HepG2 (cell line): ENCODE measurements around the gene TSTD1. TPM values are rescaled to one million over a fixed set of nuclear protein-coding genes. Genes with fewer than 3 reads are reported as not detected.
A peak's percentile ranks its signal among the peaks of the same experiment; 100 is the strongest.

Experiments used
- ARNTL ChIP-seq: sonication (generic); formaldehyde crosslinking; IDR thresholded peaks from 2 replicates; pipeline ENCODE4 v1.4.0; 2020; ENCODE audit warnings: mild to moderate bottlenecking, missing genetic modification reagents
- BORCS8-MEF2B ChIP-seq: sonication (generic); formaldehyde crosslinking; IDR thresholded peaks from 2 replicates; pipeline ENCODE4 v1.8.0; 2022; ENCODE audit warnings: mild to moderate bottlenecking, missing genetic modification reagents
- CREBL2 ChIP-seq: sonication (generic); formaldehyde crosslinking; IDR thresholded peaks from 2 replicates; pipeline ENCODE4 v1.8.1; 2023; ENCODE audit warnings: missing genetic modification reagents, mild to moderate bottlenecking, borderline replicate concordance
- JARID2 ChIP-seq: sonication (generic); formaldehyde crosslinking; IDR thresholded peaks from 2 replicates; pipeline ENCODE4 v1.8.1; 2023; ENCODE audit warnings: missing genetic modification reagents, inconsistent platforms; ENCODE audit not compliant: insufficient replicate concordance
- MTF1 ChIP-seq: sonication (generic); formaldehyde crosslinking; IDR thresholded peaks from 2 replicates; pipeline ENCODE4 v1.5.0; 2020; ENCODE audit warnings: missing genetic modification reagents
- NFYC ChIP-seq: IDR thresholded peaks from 2 replicates; pipeline ENCODE4 v1.6.1; 2016; ENCODE audit warnings: missing genetic modification reagents, missing compliant biosample characterization
- SETDB1 ChIP-seq: sonication (generic); formaldehyde crosslinking; IDR thresholded peaks from 2 replicates; pipeline ENCODE4 v1.5.1; 2020; ENCODE audit warnings: missing genetic modification reagents, mild to moderate bottlenecking, borderline replicate concordance
- SMYD3 ChIP-seq: sonication (generic); formaldehyde crosslinking; IDR thresholded peaks from 2 replicates; pipeline ENCODE4 v1.8.1; 2023; ENCODE audit warnings: mild to moderate bottlenecking, missing genetic modification reagents
- TEAD3 ChIP-seq: optimal IDR thresholded peaks from 2 replicates; pipeline ENCODE3; 2016; ENCODE audit warnings: borderline replicate concordance
- ZBTB26 ChIP-seq: IDR thresholded peaks from 2 replicates; pipeline ENCODE4 v1.6.1; 2016; ENCODE audit warnings: missing compliant biosample characterization, missing genetic modification reagents, borderline replicate concordance
- ZNF670 ChIP-seq: sonication (generic); formaldehyde crosslinking; IDR thresholded peaks from 2 replicates; pipeline ENCODE4 v1.8.0; 2022; ENCODE audit warnings: mild to moderate bottlenecking, missing genetic modification reagents, borderline replicate concordance
- polyA plus RNA-seq, 8 experiments: library from polyadenylated mRNA; depleted of rRNA in 3 of 8; stranded (reverse) in 7 of 8; unstranded in 1 of 8; fragments of >200 nt; fragmentation: Illumina TruSeq in 4 of 8; extraction: Trizol in 4 of 8; gene quantifications; 2 replicates each; pipeline versions ENCODE4 v1.2.1 to v1.2.3, GENCODE V29; 2011 to 2016; ENCODE audit warnings: low read depth in 4 of 8, missing spikeins in 1 of 8, mixed read lengths in 1 of 8; ENCODE audit not compliant: insufficient read depth in 1 of 8
- total RNA-seq, 5 experiments: library from RNA; depleted of rRNA; stranded (reverse); fragments of >200 nt; fragmentation: Illumina TruSeq; extraction: Trizol; gene quantifications; 2 replicates each; pipeline ENCODE4 v1.2.3, GENCODE V29; 2016; ENCODE audit warnings: low read depth in 1 of 5
- TF ChIP-seq, protein P1 (sequence below): IDR thresholded peaks from 2 replicates; pipeline ENCODE4 v1.6.1; 2012; ENCODE audit warnings: low read length, improper control_type of control experiment
- TF ChIP-seq, protein P2 (sequence below): sonication (generic); formaldehyde crosslinking; IDR thresholded peaks from 2 replicates; pipeline ENCODE4 v1.4.0; 2020; ENCODE audit warnings: missing genetic modification reagents

Gene TSTD1
- total and polyA plus RNA-seq, 2 of the 13 experiments (the other 11 are each of a cell fraction or from before 2014, with no cell fraction given): 0.15 to 0.31 TPM

DNA sequence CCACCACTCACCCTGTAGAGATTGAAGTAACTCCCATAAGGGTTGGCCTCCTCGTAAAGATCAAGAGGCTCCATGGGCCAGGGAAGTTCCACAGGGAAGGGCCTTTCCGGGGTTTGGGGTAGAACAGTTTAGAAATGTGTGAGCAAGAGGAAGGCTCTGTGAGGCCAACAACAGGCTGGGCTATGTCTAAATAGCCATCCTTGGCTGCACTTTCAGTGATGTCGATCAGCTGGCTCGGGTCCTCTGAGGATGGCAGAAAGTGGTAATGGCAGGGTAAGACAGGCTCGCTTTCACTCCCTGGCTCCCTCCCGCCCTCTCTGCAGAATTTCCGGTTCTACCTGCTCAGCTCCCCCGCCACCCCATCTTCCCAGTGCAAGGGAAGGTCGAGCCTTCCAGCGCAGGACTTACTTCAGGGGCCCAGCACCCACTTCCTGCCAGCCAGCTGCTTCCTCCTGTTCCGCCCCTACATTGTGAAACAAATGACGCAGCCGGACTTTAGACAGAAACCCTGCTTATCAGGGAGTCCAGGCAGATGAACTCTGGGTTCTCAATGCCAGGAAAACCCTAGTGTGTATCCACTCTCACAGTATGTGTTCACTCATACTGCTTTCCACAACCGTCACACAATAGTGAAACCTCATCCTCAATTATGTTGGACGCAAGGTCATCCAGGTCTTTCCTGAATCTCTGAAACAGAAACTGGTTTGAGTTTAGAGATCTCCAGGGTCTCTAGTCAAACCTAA, 25.1 kb downstream of the TSTD1 start (continued):
- TF ChIP-seq ZBTB26 (CRISPR knock-in tag): peak; percentile 34; the same call in 1 of the 2 replicates
- TF ChIP-seq, protein P1, sequence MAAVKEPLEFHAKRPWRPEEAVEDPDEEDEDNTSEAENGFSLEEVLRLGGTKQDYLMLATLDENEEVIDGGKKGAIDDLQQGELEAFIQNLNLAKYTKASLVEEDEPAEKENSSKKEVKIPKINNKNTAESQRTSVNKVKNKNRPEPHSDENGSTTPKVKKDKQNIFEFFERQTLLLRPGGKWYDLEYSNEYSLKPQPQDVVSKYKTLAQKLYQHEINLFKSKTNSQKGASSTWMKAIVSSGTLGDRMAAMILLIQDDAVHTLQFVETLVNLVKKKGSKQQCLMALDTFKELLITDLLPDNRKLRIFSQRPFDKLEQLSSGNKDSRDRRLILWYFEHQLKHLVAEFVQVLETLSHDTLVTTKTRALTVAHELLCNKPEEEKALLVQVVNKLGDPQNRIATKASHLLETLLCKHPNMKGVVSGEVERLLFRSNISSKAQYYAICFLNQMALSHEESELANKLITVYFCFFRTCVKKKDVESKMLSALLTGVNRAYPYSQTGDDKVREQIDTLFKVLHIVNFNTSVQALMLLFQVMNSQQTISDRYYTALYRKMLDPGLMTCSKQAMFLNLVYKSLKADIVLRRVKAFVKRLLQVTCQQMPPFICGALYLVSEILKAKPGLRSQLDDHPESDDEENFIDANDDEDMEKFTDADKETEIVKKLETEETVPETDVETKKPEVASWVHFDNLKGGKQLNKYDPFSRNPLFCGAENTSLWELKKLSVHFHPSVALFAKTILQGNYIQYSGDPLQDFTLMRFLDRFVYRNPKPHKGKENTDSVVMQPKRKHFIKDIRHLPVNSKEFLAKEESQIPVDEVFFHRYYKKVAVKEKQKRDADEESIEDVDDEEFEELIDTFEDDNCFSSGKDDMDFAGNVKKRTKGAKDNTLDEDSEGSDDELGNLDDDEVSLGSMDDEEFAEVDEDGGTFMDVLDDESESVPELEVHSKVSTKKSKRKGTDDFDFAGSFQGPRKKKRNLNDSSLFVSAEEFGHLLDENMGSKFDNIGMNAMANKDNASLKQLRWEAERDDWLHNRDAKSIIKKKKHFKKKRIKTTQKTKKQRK: no peak
- TF ChIP-seq MTF1 (CRISPR knock-in tag): no peak
- no peak for TF ChIP-seq SETDB1
- TF ChIP-seq TEAD3: no peak
- TF ChIP-seq SMYD3 (CRISPR knock-in tag): peak; percentile 71; the same call in 1 of the 2 replicates
- no peak for TF ChIP-seq CREBL2
- TF ChIP-seq, protein P2, sequence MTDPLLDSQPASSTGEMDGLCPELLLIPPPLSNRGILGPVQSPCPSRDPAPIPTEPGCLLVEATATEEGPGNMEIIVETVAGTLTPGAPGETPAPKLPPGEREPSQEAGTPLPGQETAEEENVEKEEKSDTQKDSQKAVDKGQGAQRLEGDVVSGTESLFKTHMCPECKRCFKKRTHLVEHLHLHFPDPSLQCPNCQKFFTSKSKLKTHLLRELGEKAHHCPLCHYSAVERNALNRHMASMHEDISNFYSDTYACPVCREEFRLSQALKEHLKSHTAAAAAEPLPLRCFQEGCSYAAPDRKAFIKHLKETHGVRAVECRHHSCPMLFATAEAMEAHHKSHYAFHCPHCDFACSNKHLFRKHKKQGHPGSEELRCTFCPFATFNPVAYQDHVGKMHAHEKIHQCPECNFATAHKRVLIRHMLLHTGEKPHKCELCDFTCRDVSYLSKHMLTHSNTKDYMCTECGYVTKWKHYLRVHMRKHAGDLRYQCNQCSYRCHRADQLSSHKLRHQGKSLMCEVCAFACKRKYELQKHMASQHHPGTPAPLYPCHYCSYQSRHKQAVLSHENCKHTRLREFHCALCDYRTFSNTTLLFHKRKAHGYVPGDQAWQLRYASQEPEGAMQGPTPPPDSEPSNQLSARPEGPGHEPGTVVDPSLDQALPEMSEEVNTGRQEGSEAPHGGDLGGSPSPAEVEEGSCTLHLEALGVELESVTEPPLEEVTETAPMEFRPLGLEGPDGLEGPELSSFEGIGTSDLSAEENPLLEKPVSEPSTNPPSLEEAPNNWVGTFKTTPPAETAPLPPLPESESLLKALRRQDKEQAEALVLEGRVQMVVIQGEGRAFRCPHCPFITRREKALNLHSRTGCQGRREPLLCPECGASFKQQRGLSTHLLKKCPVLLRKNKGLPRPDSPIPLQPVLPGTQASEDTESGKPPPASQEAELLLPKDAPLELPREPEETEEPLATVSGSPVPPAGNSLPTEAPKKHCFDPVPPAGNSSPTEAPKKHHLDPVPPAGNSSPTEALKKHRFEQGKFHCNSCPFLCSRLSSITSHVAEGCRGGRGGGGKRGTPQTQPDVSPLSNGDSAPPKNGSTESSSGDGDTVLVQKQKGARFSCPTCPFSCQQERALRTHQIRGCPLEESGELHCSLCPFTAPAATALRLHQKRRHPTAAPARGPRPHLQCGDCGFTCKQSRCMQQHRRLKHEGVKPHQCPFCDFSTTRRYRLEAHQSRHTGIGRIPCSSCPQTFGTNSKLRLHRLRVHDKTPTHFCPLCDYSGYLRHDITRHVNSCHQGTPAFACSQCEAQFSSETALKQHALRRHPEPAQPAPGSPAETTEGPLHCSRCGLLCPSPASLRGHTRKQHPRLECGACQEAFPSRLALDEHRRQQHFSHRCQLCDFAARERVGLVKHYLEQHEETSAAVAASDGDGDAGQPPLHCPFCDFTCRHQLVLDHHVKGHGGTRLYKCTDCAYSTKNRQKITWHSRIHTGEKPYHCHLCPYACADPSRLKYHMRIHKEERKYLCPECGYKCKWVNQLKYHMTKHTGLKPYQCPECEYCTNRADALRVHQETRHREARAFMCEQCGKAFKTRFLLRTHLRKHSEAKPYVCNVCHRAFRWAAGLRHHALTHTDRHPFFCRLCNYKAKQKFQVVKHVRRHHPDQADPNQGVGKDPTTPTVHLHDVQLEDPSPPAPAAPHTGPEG (CRISPR knock-in tag): no peak
- peak; percentile 67 for TF ChIP-seq JARID2 (CRISPR knock-in tag)
- TF ChIP-seq BORCS8-MEF2B (CRISPR knock-in tag): peak; percentile 76
- TF ChIP-seq ZNF670: no peak
- peak; percentile 56; the same call in 1 of the 2 replicates for TF ChIP-seq NFYC (CRISPR knock-in tag)
- peak; percentile 69 for TF ChIP-seq ARNTL (CRISPR knock-in tag)
